ENCODE measurements around the gene TAOK1.

Gene TAOK1

GRCh38 chr17:29586676-29587469, 196.7 kb downstream of the TAOK1 start:
- no peak for DNase-seq

DNA sequence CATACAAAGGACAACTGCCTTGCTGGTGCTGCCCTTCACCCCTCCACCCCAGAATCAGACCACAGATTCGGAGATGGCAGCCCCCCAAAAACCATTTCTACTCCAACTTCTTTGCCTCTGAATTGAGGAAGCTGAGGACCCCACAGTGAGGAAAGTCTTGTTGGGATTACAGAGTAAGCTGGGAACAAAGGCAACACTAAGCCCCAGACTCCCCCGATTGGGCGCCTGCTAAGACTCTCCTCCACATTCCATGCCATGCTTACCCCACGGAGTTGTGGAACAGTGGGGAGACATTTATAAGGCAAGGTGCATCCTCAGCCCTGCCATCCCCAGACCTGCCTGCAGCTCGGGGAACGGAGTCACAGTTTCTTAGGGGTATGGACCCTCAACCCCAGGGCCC, 197.4 kb downstream of the TAOK1 start:
- DNase-seq = no peak

- DNase-seq = peak; percentile 24
Observed at GRCh38 chr17:29588017-29588561, 197.9 kb downstream of the TAOK1 start.

DNA sequence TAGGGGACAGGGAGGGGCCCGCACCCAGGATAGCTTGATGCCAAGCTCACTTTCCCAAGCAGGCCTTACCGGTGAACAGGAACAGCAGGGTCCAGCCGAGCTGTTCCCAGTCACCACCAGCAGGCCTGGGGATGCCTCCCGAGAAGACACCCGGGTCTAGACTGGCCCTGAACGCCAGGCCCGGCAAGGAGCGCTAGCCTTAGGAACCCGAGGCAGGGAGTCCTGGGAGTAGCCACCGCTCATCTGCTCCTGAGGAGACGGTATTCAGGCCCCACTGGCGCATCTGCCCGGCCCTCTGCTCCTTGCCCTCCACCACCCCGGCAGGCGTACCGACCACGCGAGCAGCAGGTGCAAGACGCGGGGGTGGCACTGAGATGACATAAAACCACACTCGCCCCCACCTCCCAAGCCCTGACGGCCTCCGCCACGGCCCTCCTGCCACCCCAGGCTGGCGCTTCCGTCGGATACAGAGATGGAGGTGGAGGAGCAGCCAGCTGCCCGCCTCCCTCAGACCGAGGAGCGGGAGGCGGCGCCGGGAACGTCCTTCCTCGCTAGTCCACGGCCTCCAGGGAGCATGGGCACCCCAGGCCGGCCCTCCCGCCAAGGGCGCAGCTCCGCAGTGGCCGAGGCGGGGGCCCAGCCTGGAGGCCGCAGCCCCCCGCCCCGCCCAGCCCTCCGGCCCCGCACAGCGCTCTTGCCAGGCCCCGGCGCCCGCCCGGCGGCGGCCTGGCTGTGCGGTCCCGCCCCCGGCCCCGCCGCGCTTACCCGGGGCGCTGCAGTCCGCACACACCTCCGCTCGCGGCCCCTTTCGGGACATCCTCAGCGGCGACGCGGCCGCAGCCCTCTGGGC, 198.6 kb downstream of the TAOK1 start:
- DNase-seq = peak; percentile 63

GRCh38 chr17:29589524-29590410, 199.6 kb downstream of the TAOK1 start, which contains the start of gene GIT1:
Gene GIT1, minus strand, starts transcription at chr17:29589648. Its CDS starts 270 bp downstream, at chr17:29589378.
- peak; percentile 90 for DNase-seq

DNA sequence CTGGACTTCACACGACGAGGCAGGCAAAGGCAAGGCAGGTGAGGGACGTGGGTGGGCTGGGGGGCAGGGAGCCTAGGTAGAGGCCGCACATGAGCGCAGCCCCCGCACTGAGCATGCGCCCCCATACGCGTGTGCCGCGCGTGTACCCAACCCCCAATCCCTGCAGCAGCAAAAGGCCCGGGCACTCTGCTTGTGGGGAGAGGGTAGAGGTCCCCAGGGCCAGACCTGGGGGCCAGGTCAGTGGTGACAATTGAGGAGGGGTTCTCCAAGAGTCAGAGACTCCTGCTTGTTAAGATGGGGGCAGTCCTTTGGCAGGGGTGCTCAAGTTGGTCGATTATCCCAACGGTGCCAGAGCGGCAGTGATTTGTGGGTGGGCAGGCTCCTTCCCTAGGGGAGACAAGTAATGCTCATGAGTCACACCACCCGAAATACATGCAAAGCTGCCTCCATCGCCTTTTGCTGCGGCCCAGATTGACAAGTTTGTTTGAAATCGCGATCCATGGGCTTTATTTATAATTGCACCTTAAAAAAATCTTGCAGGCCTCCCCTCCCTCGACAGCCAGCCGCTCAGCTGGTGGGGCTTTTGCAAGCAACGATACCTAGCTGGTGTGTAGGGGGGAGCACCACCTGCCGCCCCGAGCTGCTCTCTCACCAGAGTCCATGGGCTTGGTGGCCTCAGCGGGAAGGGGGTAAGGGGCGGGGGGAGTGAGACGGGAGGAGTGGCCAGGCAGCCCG, 200.4 kb downstream of the TAOK1 start:
- peak; percentile 27 for DNase-seq

DNA sequence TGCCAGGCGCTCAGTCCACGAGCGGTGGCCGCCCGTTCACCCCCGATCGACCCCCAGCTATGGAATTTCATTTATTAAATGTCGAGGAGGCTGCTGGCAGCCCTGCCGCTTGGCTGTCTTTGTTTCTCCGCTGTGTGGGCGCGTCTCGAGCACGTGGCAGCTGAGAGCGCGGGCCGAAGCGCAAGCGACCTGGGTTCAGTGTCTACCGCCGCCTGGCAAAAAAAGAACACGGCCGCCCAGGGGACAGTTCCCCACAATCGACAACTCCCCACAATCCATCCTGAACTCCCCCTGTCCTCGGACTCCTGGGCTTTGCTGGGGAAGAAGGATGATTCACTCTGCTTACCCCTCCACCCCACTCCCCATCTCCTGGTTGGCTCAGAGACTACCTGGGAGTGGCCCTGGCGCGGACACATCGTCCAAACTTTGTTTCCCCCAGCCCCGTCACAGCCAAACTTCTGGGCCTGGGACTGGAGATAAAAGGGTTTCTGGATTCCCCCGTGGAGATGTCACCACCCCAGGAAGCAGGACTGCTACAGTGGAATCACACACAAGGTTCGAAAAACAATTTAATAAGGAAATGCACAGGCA, 201.1 kb downstream of the TAOK1 start:
- DNase-seq = peak; percentile 42

GRCh38 chr17:29591737-29592608, 201.8 kb downstream of the TAOK1 start:
- DNase-seq = peak; percentile 93

DNA sequence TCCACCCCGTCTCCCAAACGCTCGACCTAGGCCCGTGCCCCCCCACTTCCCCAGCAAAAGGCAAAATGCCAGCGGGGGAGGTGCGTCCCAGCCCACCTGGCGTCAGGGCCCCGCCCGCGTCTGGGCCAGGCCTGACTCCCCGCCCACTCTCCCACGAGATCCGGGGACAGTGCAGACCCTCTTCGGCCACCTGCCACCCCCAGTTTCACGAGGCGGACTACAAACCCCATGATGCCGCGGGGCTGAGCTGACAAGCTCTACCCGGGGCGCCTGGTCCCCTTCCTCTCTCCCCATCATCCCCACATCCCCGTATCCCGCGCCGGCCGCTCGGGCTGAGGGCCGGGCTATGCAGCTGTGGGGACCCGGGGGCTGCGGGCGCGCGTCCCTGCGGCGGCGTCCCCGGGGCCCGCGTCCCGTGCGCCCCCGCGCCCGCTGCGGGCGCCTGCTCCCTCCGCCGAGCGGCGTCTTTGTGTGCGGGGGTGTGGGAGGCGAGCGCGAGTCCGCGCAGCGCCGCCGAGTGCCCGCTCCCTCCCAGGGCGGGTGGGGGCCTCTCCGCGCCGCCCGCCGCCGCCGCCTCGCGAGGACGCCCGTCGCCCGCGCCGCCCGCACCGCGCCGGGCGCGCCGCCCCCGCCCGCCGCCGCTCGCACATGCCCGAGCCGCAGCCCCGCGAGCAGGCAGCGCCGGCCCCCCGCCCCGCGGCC, 202.8 kb downstream of the TAOK1 start, which contains the start of gene ANKRD13B:
Gene ANKRD13B, plus strand, starts transcription at position 283 of the 702 bp plus-strand sequence. CDS start 490 bp downstream, outside the sequence.
- DNase-seq = peak; percentile 73

DNA sequence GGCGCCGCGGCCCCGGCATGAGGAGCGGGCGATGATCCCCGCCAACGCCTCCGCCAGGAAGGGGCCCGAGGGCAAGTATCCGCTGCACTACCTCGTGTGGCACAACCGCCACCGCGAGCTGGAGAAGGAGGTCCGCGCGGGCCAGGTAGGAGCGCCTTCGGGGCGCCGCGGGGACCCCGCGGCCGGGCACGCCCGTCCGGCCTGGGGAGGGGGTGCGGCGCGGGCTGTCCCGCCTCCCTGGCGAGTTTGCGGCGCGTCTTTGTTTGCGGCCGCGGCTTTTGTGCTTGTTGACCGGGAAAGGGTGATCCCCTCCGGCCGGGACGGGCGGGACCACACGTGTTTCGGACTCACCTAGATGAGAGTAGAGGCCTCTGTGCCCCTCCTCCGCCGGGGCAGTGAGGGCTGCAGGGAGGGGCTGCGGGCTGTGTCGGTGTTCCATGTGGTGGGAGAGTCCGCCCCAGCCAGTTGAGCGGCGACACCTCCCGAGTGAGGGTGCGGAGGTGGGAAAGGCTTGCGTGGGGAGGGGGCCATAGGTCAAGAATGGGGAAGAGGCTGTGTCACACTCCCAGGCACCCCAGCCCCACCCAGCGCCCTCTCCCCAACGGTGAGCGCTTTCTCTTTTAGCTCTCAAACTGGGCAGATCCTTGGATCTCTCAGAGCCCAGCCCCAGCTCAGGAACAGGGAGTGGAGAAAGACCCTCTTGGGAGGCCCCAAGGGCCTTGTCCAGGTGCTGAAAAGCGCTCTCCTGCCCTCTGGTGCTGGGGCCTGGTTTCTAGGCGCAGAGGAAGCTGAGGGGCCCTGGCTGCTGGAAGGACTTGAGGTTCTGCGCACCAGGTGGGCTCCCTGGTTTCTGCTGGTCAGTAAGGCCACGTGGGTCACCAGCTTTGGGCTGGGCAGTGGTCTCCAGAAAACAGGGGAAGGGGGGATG, 203.7 kb downstream of the TAOK1 start:
- DNase-seq = peak; percentile 47

DNA sequence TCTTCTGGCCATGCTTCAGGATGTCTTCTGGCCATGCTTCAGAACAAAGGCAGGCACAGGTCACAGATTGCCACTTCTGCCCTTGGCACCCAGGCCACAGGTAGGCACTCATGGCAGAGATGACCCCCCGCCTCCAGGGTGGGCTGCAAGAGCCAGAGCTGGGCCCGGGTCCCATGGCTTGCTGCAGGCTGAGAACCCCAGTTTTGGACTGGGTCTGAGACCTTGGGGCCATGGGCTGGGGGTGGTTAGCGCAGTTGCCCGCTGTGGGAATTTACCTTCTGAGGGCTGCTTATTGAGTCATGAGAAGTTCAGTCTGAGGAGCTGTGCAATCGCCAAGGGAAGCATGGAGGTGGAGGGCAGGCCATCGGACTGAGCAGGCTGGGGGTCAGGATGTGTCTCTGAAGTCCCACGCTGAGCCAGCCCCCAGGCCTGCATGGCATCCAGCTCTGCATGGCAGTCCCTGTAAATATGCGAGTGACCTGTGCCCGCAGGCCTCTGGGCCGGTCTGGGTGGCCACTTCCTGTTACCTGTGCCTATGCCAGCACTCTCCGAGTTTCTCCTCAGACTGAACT, 204.4 kb downstream of the TAOK1 start:
- DNase-seq = no peak

GRCh38 chr17:29595107-29595942, 205.2 kb downstream of the TAOK1 start:
- DNase-seq = no peak

DNA sequence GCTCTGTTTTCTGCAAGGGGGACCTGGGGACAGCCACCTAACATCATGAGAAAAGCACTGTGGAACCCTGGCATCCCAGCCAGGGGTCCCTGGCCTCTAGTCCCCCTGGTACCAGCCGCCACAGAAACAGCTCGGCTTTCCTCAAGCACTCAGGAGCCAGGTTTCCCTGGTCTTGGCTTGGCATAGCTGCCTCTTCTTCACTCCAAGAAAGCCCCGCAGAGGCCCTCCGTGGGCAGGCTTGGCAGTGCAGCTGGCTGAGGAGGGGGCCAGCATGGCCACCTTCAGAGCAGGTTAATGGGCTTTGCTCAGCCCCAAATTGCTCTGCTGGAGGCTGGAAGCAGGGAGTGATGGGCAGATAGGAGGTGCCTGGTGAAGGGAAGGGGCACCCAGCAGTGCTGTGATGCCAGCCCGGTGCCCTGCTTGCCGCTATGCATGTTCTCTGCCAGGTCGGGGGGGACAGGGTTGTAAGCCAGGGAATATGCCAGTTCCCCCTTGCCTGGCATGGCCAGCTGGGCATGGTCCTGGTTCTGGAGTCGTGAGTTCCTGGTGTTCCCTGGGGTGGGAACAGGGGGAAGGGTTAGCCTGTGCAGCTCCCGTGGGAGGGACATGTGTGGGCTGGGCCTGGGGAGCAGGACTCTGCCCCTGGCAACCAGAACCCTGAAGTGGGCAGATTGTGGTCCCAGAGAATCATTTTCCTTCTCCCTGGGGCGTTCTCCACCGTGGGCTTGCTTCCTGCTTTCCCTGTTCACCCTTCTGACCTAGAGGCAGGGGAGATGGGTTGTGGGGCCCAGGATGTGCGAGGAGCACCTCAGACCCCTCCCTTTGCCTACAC, 206.0 kb downstream of the TAOK1 start:
- DNase-seq = no peak

- DNase-seq = no peak
Observed at GRCh38 chr17:29596811-29597210, 206.6 kb downstream of the TAOK1 start.

DNA sequence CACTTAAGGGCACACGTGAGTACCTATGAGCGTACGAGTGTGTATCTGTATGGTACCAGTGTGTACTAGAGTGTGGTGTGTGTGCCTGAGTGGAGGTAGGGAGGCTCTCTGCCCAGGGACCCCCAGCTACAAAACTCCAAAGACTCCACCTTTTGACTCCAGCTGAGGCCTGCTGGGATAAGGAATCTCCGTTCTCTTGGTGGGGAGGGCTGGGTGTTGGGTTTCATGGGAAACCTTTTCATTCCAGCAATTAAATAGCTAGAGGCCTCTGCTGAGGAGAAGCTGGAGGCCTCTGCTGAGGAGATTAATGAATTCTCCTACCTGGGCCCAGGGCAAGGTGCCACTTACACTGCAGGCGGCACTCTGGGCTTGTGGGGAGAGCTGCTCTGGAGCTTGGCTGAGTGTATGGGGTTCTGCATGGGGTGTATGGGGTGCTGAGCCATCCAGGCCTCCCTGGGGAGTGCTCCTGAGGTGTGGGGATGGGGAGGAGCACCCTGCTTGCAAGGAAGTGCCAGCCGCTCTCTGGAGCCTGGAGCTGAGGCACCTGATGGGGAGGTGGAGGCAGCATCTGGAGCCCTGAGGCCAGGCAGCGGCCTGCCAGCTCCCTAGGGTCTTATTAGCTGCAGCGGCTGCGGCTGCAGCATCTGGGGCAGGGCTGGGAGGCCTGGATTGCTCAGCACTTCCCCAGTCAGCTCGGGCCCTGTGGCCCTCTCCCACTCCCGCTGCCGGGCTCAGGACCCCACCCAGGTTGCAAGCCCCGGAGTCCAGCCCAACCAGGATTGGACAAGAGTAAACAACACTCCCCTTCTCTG, 207.4 kb downstream of the TAOK1 start:
- no peak for DNase-seq
